Measurements from ENCODE around the gene COPZ1.
"Not testable (repeated sequence)": the region's sequence is repeated elsewhere in the genome, so short reads cannot be mapped to it uniquely, and the experiment has no call there.

The COPZ1 gene, protein sequence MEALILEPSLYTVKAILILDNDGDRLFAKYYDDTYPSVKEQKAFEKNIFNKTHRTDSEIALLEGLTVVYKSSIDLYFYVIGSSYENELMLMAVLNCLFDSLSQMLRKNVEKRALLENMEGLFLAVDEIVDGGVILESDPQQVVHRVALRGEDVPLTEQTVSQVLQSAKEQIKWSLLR

DNA sequence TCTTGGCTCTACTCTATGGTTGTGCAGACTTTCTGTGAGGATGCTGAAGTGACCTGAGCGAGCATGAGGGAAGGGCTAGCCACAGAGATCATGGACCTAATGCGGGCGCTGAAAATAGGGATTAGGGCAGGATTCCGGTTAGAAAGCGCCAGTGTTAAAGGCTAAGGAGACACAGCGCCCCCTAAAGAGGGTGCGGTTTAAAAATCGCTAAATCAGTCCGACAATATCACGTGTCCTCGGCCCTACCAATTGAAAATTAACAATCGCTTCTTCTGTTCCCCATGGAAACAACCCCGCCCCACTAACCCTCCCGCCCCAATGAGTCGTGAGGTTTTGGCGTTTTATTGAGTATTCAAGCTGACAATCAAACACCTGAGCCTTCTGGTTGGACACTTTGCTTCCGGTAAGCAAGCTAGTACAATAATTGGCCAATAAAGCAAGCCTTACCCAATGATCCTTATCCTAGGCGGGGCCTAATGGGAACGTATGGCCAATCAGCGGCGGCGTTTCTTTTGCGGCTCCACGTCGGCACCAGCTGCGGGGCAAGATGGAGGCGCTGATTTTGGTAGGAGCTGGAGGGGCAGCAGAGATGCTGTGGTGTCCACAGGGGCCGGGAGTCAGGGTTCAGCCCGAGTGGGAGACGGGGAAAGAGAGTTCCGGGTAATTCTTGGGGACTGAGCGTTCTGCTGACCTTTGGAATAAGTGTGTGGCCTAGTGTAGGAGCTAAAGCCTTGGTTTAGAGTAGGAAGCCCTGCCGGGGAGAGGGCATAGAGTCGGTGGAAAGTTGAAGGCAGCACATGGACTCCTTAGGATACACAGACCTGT, at the start of gene COPZ1:
Gene COPZ1, plus strand, starts transcription at position 515 of the 825 bp plus-strand sequence. Its CDS starts 33 bp downstream, at position 548.
- DNase-seq, result peak; percentile 49 to 100 (median 93)

DNA sequence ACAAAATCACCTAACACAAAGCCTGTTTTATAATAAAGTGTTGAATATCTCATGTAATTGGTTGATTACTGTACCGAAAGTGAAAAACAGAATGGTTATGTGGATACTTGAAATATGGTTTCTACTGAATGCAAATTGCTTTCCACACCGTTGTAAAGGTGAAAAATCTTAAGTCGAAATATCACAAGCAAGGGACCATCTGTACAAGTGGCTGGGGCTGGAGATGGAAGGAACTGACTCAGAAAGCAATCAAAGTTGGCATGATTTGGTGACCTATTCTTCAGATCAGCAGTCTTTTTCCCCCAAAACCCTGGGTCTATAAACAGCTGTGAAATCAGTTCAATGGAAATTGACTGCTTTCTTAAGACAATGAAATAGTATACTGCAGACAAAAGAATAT, 48.6 kb upstream of the COPZ1 start:
- DNase-seq, result no peak

- DNase-seq, result no peak
These were observed 47.1 kb upstream of the COPZ1 start for GRCh38 chr12:54277823-54278276.

GRCh38 chr12:54279227-54279631, 45.7 kb upstream of the COPZ1 start:
- DNase-seq, result no peak

- DNase-seq, result peak; percentile 88 to 100 (median 97)
These were observed 45.1 kb upstream of the COPZ1 start, which contains the start of gene CBX5 for GRCh38 chr12:54279632-54280467. Gene CBX5 (minus strand): TSS chr12:54280122. CDS start chr12:54257650, 22,472 bp downstream.

DNA sequence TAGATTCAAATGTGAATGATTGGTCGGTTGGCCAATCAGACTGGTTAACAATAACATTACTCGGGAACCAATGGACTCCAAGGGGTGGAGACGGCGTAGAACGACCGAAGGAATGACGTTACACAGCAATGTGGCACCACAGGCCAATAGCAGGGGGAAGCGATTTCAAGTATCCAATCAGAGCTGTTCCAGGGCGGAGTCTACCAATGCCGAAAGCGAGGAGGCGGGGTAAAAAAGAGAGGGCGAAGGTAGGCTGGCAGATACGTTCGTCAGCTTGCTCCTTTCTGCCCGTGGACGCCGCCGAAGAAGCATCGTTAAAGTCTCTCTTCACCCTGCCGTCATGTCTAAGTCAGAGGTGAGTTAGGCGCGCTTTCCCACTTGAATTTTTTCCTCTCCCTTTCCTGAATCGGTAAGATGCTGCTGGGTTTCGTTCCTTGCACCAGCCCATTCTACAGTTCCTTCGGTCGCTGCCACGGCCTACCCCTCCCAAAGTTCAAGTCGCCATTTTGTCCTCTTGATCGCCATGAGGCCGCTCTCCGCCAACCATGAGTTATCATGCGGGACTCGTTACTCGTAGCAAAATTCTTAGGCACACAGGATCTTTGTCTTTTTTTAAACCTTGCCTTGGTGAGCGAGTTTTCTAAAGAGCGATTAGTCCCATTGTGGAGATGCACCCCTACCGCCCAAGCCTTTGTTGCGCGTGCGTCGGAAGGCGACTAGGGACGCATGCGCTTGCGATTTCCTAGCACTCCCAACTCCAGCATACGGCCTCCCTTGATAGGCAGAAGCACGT, 44.3 kb upstream of the COPZ1 start, which contains the start of gene HNRNPA1:
Gene HNRNPA1, plus strand, starts transcription at position 259 of the 793 bp plus-strand sequence. Its CDS starts 82 bp downstream, at position 341.
- peak; percentile 64 to 100 (median 95) for DNase-seq

GRCh38 chr12:54281261-54281638, 43.7 kb upstream of the COPZ1 start:
- DNase-seq, result not testable (repeated sequence)

DNA sequence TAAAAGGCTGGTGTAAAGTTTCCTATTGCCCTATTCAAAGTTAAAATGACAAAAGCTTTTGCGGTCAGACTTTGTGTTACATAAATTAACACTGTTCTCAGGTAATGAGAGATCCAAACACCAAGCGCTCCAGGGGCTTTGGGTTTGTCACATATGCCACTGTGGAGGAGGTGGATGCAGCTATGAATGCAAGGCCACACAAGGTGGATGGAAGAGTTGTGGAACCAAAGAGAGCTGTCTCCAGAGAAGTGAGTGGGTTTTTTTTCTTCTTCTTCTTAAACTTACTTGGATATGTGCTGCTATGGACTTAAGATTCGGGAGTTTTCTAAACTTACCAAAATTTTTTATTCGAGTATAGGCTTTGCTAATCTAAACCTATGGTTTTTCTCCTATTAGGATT, 43.2 kb upstream of the COPZ1 start:
- not testable (repeated sequence) for DNase-seq

GRCh38 chr12:54282949-54283593, 41.9 kb upstream of the COPZ1 start:
- no peak for DNase-seq

DNA sequence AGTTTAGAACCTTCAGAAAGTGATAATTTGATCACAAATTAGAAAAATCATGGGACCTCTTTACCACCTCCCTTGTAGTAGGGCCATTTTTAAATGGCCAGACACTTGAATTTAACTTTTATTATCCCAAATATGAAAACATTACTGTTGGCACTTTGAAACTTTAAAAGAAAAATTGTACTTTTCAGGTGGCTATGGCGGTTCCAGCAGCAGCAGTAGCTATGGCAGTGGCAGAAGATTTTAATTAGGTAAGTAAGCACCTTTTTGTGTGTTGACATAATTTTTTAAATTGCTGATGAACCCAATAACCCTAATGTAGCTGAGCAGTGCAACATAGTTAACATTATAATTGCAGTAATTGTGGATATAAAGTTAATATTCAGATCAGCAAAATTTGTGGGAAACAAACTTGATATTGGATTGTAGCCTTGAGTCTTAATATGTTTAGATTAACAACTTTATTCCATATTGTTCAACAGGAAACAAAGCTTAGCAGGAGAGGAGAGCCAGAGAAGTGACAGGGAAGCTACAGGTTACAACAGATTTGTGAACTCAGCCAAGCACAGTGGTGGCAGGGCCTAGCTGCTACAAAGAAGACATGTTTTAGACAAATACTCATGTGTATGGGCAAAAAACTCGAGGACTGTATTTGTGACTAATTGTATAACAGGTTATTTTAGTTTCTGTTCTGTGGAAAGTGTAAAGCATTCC, 40.7 kb upstream of the COPZ1 start:
- not testable (repeated sequence) for DNase-seq

- no peak for DNase-seq
These were observed 39.5 kb upstream of the COPZ1 start for GRCh38 chr12:54285150-54286041.

DNA sequence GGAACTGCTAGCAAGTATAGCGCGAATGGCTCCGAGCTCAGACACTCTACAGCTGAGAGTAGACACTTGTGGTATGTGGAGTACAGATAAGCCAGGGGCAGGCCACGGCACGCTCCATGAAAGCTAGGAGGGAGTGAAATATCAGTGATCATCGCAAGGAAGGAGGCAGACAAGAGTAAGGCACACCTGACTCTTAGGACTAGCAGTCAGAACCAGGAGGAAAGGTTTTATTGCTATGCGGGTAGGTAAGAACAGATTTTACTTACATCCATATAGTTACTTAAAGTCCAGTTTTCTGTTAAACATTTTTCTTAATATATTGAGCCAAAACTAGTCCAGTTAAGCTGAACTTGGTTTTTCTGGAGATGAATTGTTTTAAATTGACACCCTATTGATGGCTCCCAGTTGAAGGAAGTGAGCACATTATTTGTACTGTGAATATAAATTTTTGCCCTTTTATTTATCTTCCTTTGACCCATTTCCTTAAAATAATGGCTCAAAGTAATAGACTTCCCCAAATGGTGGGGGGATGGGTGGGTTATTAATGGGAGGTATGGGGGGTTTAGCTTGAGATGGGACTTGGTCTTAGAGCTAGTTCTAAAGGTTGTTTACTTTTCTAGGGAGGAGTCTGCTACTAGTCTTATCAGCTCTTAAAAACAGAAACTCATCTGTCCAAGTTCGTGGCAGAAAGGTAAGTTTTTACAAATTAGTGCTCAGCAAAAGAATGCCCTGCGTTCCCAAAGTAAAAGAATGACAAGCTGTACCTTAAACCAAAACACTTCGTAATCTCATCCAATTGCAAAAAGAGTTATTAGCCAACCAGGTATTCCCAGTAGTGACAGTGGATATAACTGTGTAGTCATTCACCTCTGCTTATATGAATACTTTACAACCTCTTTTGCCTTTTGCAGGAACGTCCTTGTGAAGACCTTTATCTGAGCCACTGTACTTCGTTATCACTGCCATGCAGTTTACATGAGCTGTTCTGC, 38.6 kb upstream of the COPZ1 start:
- no peak for DNase-seq

GRCh38 chr12:54287261-54288157, 37.4 kb upstream of the COPZ1 start:
- no peak for DNase-seq

GRCh38 chr12:54292083-54292930, 32.6 kb upstream of the COPZ1 start:
- no peak for DNase-seq

GRCh38 chr12:54292931-54293241, 32.0 kb upstream of the COPZ1 start:
- DNase-seq, result no peak

Measured in hypothalamus (tissue), 51 donors.